Measurements from ENCODE around the gene LRGUK.

DNA sequence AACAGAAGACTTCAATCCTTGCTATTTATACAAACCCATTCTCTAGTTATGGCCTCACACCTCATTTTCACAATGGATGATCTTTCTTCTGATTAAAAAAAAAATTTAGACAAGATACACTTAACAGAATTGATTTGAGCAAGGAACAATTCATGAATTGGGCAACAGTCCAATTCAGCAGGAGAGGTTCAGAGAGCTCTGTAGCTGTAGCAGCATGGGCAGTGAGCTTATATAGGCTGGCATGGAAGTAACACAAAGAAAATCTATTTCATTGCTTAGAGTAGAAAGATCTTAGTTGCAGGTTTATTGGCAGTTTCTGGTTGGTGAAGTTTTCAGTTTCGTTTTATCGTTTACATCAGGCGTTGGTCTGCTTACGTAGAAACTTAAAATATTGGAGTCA is 23.0 kb upstream of the LRGUK start:
- TF ChIP-seq, protein P1, sequence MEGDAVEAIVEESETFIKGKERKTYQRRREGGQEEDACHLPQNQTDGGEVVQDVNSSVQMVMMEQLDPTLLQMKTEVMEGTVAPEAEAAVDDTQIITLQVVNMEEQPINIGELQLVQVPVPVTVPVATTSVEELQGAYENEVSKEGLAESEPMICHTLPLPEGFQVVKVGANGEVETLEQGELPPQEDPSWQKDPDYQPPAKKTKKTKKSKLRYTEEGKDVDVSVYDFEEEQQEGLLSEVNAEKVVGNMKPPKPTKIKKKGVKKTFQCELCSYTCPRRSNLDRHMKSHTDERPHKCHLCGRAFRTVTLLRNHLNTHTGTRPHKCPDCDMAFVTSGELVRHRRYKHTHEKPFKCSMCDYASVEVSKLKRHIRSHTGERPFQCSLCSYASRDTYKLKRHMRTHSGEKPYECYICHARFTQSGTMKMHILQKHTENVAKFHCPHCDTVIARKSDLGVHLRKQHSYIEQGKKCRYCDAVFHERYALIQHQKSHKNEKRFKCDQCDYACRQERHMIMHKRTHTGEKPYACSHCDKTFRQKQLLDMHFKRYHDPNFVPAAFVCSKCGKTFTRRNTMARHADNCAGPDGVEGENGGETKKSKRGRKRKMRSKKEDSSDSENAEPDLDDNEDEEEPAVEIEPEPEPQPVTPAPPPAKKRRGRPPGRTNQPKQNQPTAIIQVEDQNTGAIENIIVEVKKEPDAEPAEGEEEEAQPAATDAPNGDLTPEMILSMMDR (IDR thresholded peaks at IDR 0.05) = no peak
- no peak for TF ChIP-seq POLR2A (IDR thresholded peaks at IDR 0.05)
